NCI-H2107 (cell line): ENCODE results near the gene TRIP4.
"Not testable (repeated sequence)": the region's sequence is repeated elsewhere in the genome, so short reads cannot be mapped to it uniquely, and the experiment has no call there.

Experiments used
- DNase-seq: peaks from one replicate; lab custom pipeline; 2025; lab: John Stamatoyannopoulos, UW

Gene TRIP4

GRCh38 chr15:64381000-64381751, 6.5 kb upstream of the TRIP4 start, which contains the start of gene PCLAF:
PCLAF (minus strand) TSS chr15:64381441; CDS start chr15:64381371, 70 bp downstream.
- DNase-seq: peak; percentile 72

- DNase-seq: no peak
These were observed 3.9 kb upstream of the TRIP4 start for GRCh38 chr15:64383760-64384159.

- no peak for DNase-seq
These were observed 1.3 kb upstream of the TRIP4 start for GRCh38 chr15:64386291-64386690.

GRCh38 chr15:64389036-64389435, 1.4 kb downstream of the TRIP4 start:
- no peak for DNase-seq

- not testable (repeated sequence) for DNase-seq
These were observed 4.8 kb downstream of the TRIP4 start for GRCh38 chr15:64392471-64392870.

- DNase-seq: no peak
These were observed 9.2 kb downstream of the TRIP4 start for GRCh38 chr15:64396789-64397188.

- DNase-seq: no peak
These were observed 10.9 kb downstream of the TRIP4 start for GRCh38 chr15:64398575-64398974.

- DNase-seq: no peak
These were observed 12.9 kb downstream of the TRIP4 start for GRCh38 chr15:64400583-64400982.

GRCh38 chr15:64412216-64412615, 24.6 kb downstream of the TRIP4 start:
- DNase-seq: no peak

GRCh38 chr15:64422697-64423096, 35.1 kb downstream of the TRIP4 start:
- no peak for DNase-seq

GRCh38 chr15:64423970-64424369, 36.3 kb downstream of the TRIP4 start:
- DNase-seq: no peak

- no peak for DNase-seq
These were observed 37.6 kb downstream of the TRIP4 start for GRCh38 chr15:64425221-64425620.

GRCh38 chr15:64426845-64427465, 39.3 kb downstream of the TRIP4 start:
- DNase-seq: no peak

GRCh38 chr15:64429448-64429847, 41.8 kb downstream of the TRIP4 start:
- no peak for DNase-seq

- peak; percentile 59 for DNase-seq
These were observed 42.5 kb downstream of the TRIP4 start for GRCh38 chr15:64430000-64430735.

- DNase-seq: no peak
These were observed 50.3 kb downstream of the TRIP4 start for GRCh38 chr15:64437982-64438381.

GRCh38 chr15:64438653-64439447, 51.2 kb downstream of the TRIP4 start:
- no peak for DNase-seq

- no peak for DNase-seq
These were observed 54.2 kb downstream of the TRIP4 start for GRCh38 chr15:64441852-64442251.

- DNase-seq: no peak
These were observed 55.4 kb downstream of the TRIP4 start for GRCh38 chr15:64443016-64443415.

GRCh38 chr15:64443747-64444621, 56.3 kb downstream of the TRIP4 start:
- no peak for DNase-seq

- no peak for DNase-seq
These were observed 57.2 kb downstream of the TRIP4 start for GRCh38 chr15:64444836-64445235.
